T-helper 1 cell treated with Interleukin-12 subunit alpha and Interleukin-12 subunit beta and Interleukin-4 antibody, amounts not matched to agents 30 μg/mL and 1 μg/mL, for 36 hours (primary cell): ENCODE measurements around the gene SLC2A8.

Experiments used
- H3K27ac Mint-ChIP-seq: one replicate; pipeline ENCODE4 v1.8.0; 2021; ENCODE audit warnings: mild to moderate bottlenecking, mixed read lengths
- H3K27me3 Mint-ChIP-seq: one replicate; pipeline ENCODE4 v1.8.0; 2021; ENCODE audit warnings: low read depth, mixed read lengths
- H3K36me3 Mint-ChIP-seq: one replicate; pipeline ENCODE4 v1.8.0; 2021; ENCODE audit warnings: low read depth, mixed read lengths
- H3K4me1 Mint-ChIP-seq: one replicate; pipeline ENCODE4 v1.8.0; 2021; ENCODE audit warnings: low read depth, mixed read lengths
- H3K4me3 Mint-ChIP-seq: one replicate; pipeline ENCODE4 v1.8.0; 2021; ENCODE audit warnings: mild to moderate bottlenecking, moderate library complexity, mixed read lengths
- H3K9me3 Mint-ChIP-seq: one replicate; pipeline ENCODE4 v1.8.0; 2021; ENCODE audit warnings: mixed read lengths

The SLC2A8 gene

DNA sequence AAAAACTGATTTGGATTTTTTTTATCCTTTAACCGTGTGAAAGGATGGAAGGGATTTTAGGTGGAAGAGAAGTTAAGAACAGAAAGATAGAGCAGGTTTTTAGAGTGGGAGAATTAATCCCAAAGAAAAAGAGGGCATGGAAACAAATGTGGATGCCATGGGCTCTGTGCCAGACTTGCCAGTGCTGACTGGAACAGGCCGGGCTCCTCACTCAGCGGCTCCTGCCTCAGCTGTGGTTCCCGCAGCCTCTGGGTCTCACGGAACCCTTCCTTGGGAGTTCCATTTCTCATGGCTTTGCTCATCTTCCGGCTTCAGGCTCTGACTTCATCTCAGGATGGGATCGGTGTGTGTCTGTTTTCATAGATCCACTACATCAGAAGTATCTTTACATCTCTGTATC, 30.4 kb upstream of the SLC2A8 start:
- Mint-ChIP-seq H3K4me3 (no peak overlapping the region), H3K9me3 (no peaks in the 10 kb centered on the region), H3K27ac (no peak overlapping the region), H3K36me3 (no peaks in the 10 kb centered on the region), H3K4me1 (peaks cover 3% of the 10 kb centered on the region), H3K27me3 (peaks cover 49% of the 10 kb centered on the region)

DNA sequence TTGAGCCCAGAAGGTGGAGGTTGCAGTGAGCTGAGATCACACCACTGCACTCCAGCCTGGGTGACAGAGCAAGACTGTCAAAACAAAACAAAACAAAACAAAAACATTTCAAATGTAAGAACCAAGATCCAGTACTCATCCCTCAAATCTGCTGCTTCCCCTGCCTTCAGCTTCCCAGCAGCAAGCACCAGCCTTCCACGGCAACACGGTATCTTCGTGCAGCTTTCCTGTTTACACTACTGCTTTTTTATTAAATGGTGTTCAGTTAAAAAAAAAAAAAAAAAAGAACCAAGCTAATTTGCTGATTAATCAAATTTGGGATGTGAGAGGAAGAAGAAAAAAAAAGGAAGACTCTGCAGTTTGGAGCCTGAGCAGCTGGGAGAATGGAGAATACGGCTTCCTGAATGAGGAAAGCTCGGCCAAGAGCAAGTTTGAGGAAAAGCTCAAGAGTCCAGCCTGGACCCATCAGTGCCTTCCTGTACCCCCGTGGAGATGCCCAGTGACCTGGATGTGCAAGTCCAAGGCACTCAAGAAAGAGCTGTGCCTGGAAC, 28.0 kb upstream of the SLC2A8 start:
- peaks cover 66% of the 10 kb centered on the region for H3K27me3 Mint-ChIP-seq
- H3K9me3 Mint-ChIP-seq = no peaks in the 10 kb centered on the region
- no peak overlapping the region for H3K27ac Mint-ChIP-seq
- no peak overlapping the region for H3K4me3 Mint-ChIP-seq
- no peaks in the 10 kb centered on the region for H3K4me1 Mint-ChIP-seq
- H3K36me3 Mint-ChIP-seq = no peaks in the 10 kb centered on the region

DNA sequence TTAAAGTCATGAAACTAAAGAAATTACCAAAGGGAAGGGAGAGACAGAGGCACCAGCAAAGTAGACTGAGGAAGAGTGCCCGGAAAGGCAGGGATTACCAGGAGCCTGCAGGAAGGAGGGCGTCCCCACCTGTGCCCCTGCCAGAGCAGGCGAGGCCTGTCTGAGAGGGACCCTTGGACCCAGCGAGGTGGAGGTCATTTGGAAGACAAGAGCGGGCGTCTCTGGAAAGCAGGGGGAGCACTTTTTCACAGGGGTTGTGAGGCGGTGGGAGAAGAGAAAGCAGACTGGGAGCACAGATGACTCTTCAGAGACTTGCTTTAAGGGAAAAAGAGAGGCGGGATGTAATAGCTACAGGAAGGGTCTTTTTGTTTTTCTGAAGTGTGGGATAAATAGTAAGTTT, 27.5 kb upstream of the SLC2A8 start:
- no peaks in the 10 kb centered on the region for H3K36me3 Mint-ChIP-seq
- H3K4me1 Mint-ChIP-seq = no peaks in the 10 kb centered on the region
- H3K4me3 Mint-ChIP-seq = no peak overlapping the region
- H3K27me3 Mint-ChIP-seq = peaks cover 64% of the 10 kb centered on the region
- H3K9me3 Mint-ChIP-seq = no peaks in the 10 kb centered on the region
- H3K27ac Mint-ChIP-seq = no peak overlapping the region

DNA sequence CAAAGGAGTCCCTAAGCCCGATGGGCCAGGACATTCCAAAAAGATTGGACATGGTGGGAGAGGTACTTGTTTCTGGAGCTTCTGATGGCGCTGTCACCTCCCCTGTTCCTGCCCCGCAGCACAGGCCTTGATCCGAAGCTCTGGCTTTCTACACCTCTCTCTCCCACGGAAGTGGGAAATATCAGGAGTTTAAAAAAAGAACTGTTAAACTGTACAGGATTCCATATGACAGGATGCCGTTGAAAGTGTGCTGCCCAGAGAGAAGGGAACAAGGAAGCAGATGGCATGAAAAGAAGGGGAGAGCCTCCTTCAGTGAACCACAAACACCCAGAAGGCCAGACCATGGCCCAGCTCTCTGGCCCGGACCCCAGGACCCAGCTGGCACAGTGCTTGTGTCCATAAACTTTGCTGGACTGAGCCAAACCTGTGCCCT, 26.8 kb upstream of the SLC2A8 start:
- no peaks in the 10 kb centered on the region for H3K9me3 Mint-ChIP-seq
- H3K27ac Mint-ChIP-seq = no peak overlapping the region
- no peak overlapping the region for H3K4me3 Mint-ChIP-seq
- H3K4me1 Mint-ChIP-seq = no peaks in the 10 kb centered on the region
- H3K27me3 Mint-ChIP-seq = peaks cover 64% of the 10 kb centered on the region
- no peaks in the 10 kb centered on the region for H3K36me3 Mint-ChIP-seq

DNA sequence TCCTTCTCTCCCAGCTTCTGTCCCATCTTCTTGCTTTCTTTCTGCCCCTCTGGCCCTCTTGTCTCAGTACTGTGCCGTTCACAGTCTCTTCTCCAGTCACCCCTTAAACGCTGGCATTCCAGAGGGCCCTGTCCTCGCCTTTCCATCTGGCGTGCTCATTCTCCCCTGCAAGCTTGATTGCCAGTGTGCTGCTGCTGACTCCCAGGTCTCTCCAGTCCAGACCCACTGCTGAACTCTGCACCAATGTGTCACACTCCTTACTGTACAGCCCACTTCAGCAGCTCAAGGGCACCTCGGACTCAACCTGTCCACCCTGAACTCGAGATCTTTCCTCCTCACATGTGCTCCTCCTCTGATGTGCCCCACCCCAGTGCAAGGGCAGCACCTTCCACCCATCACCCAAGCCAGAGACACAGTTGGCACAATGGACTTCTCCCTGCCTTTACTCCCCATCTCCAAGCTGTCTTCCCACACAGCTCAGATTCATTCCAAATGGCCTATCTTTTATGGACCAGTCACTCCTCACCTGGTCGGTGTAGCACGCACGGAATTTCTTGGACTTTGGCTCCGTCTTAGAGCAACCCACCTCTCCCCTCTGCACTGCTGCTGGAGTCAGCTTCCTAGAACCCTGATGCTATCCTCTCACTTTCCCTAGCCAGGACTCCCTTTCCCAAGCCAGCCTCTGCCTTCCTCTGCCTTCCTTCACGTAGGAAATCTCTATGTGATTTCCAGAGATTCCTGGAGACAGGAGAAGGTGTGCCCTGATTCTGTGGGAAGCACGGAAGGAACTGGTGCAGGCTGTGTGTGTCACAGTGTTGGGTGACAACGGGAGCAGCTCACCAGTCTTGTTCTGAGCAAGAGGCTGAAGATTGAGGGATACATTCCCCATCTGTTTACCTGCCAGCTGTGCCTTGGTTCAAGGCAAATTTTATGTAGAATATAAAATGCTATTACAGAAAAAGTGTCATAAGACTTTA, 26.0 kb upstream of the SLC2A8 start:
- no peaks in the 10 kb centered on the region for H3K9me3 Mint-ChIP-seq

DNA sequence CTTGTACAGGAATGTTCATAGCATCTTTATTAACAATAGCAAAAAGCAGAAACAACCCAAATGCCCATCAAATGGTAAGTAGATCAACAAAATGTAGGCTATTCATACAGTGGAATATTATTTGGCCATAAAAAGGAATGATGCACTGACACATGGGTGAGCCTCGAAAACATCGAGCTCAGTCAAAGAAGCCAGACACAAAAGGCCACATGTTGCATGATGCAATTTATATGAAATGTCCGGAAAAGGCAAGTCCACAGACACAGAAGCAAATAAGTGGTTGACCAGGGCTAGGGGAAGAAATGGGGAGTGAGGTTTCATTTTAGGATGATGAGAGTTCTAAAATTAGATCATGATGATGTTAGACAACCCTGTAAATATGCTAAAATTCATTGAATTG, 16.5 kb upstream of the SLC2A8 start:
- H3K4me3 Mint-ChIP-seq = no peak overlapping the region
- H3K27me3 Mint-ChIP-seq = peaks cover 60% of the 10 kb centered on the region
- no peak overlapping the region for H3K27ac Mint-ChIP-seq
- no peaks in the 10 kb centered on the region for H3K4me1 Mint-ChIP-seq
- peaks cover 14% of the 10 kb centered on the region for H3K9me3 Mint-ChIP-seq
- peaks cover 3% of the 10 kb centered on the region for H3K36me3 Mint-ChIP-seq

More for the DNA sequence above, 26.0 kb upstream of the SLC2A8 start:
- H3K4me1 Mint-ChIP-seq = no peaks in the 10 kb centered on the region
- H3K36me3 Mint-ChIP-seq = no peaks in the 10 kb centered on the region
- no peak overlapping the region for H3K4me3 Mint-ChIP-seq
- peaks cover 64% of the 10 kb centered on the region for H3K27me3 Mint-ChIP-seq
- no peak overlapping the region for H3K27ac Mint-ChIP-seq

DNA sequence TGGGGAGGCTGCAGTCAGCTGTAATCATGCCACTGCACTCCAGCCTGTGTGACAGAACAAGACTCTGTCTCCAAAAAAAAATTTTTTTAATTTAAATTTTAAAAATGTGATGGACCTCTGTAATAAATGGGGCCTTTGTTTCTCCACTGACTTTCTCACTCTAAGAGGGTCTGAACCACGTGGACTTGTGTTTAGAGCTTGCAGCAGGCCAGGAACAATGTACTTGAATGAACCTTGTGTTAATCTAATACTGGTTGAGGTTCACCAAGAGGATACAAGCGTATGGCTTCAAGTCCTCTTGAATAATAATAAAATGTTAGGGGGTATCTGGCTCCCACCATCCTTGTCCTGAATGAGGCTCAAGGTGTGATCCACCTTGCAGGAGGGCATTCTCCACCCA, 14.4 kb upstream of the SLC2A8 start:
- no peak overlapping the region for H3K27ac Mint-ChIP-seq
- H3K4me3 Mint-ChIP-seq = no peak overlapping the region
- no peaks in the 10 kb centered on the region for H3K4me1 Mint-ChIP-seq
- peaks cover 14% of the 10 kb centered on the region for H3K9me3 Mint-ChIP-seq
- H3K36me3 Mint-ChIP-seq = peaks cover 4% of the 10 kb centered on the region
- peaks cover 68% of the 10 kb centered on the region for H3K27me3 Mint-ChIP-seq

DNA sequence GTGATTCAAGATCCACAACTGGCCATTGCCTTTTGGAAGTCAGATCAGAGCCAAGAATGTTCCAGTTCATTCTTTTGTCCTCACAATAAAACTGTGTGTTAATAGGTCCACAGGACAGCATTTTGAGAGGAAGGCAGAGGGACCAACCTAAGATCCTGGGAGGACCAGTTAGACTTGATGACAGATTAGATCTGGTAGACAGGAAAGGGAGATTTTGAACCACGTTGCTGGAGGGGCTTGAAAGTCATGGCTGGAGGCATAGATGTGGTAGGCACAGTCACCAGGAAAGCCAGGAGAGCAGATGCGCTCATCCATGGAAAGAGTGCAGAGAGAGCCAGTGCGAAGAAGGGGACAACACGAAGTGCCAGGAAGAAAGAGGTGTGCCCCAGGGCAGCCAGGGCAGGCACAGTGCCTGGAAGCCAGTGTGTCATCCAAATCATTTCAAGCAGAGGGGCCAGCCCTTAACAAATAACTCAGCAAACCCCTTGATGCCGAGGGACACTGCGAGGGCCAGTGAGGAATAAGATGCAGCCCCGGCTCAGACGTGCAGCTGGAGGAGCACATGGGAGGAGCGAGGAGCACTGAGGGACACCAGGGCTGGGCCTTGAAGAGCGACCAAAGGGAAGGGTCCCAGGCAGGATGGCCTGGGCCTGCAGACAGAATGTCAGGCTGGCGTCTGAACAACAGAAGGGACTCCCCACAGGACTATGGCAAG, 12.8 kb upstream of the SLC2A8 start:
- Mint-ChIP-seq H3K4me1 (peaks cover 13% of the 10 kb centered on the region), H3K9me3 (peaks cover 13% of the 10 kb centered on the region), H3K27ac (no peak overlapping the region), H3K4me3 (no peak overlapping the region), H3K27me3 (peaks cover 77% of the 10 kb centered on the region), H3K36me3 (peaks cover 4% of the 10 kb centered on the region)

DNA sequence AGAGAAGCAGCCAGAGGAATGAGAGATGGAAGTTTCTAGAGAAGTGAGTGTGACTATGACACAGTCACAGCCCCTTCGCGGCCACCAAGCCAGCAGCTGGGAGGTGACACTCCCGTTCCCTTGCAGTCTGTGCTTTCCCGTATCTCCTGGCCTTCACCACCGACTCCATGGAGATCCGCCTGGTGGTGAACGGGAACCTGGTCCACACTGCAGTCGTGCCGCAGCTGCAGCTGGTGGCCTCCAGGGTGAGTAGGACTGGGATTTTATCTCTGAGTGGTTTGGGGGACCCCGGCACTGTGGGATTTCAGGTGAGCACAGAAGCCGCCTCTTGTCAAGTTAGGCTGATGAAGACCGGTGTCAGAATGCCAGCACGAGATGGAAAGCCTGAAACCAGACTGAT, 12.1 kb upstream of the SLC2A8 start:
- H3K36me3 Mint-ChIP-seq = peaks cover 4% of the 10 kb centered on the region
- no peak overlapping the region for H3K27ac Mint-ChIP-seq
- peaks cover 74% of the 10 kb centered on the region for H3K27me3 Mint-ChIP-seq
- peaks cover 17% of the 10 kb centered on the region for H3K4me1 Mint-ChIP-seq
- no peak overlapping the region for H3K4me3 Mint-ChIP-seq
- H3K9me3 Mint-ChIP-seq = peaks cover 8% of the 10 kb centered on the region

DNA sequence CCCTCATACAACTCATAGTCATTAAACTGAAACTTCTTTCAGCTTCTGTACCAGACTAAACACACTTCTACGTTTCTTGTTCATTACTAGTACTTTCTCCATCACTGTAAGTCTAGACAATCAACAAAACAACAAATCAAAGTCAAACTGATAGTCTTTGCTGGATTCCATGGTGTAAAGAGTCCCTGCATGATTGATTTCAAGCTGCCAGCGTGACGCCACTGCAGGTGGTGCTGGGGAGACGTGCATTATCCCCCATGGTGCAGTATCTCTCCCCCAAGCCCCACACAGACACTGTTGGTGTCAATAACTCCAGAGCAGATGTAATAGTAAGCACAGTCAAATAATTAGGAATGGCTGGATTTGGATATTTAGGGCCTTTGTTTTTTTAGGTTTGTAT, 10.7 kb upstream of the SLC2A8 start:
- no peak overlapping the region for H3K27ac Mint-ChIP-seq
- peaks cover 1% of the 10 kb centered on the region for H3K36me3 Mint-ChIP-seq
- no peak overlapping the region for H3K4me3 Mint-ChIP-seq
- H3K4me1 Mint-ChIP-seq = peaks cover 22% of the 10 kb centered on the region
- peaks cover 73% of the 10 kb centered on the region for H3K27me3 Mint-ChIP-seq
- no peaks in the 10 kb centered on the region for H3K9me3 Mint-ChIP-seq

DNA sequence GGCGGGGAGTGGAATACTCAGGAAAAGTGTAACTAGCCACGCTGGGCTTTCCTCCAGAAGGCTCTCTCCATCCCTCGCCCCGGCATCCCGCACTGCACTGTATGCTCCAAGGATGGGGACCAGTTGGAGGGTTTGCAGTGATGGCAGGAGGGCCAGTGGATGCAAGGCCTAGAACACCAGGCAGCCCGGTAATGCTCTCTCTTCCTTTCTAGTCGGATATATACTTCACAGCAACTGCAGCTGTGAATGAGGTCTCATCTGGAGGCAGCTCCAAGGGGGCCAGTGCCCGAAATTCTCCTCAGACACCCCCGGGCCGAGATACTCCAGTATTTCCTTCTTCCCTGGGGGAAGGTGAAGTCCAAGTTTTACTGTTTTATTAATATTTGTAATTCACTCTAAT, 10.0 kb upstream of the SLC2A8 start:
- H3K27ac Mint-ChIP-seq = no peak overlapping the region
- H3K27me3 Mint-ChIP-seq = peaks cover 72% of the 10 kb centered on the region
- no peaks in the 10 kb centered on the region for H3K9me3 Mint-ChIP-seq
- peaks cover 1% of the 10 kb centered on the region for H3K36me3 Mint-ChIP-seq
- H3K4me1 Mint-ChIP-seq = peaks cover 22% of the 10 kb centered on the region
- H3K4me3 Mint-ChIP-seq = no peak overlapping the region

DNA sequence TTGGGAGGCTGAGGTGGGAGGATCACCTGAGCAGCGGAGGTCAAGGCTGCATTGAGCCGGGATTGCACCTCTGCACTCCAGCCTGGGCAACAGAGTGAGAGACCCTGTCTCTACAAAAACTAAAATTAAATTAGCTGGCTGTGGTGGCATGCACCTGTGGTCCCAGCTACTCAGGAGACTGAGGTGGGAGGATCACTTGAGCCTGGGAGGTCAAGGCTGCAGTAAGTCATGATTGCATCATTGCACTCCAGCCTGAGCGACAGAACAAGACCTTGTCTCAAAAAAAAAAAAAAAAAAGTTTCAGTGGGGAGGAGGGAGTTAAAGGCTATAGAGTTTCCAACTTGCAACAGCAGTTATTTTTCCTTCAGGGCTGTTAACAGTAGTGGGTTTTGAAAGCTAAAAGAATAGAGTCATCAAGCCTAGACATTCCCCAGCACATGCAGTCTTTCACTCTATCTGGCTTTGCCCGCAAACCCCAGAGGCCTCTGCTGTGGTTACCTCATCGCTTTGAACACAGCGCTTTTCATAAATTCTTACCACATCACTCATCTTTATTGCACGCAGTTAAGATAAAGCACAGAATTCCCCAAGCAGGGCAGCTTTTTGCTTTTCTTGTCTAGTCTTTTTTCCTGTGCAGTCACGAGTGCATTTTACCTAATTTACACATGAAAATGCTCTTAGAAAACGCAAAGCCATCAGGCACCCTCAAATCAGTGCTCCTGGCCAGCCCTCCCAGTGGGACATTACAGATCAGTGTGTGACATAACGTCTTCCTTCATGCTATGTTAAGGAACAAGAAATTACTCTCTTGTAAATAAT, 8.7 kb upstream of the SLC2A8 start:
- Mint-ChIP-seq H3K4me3 (peak overlapping the region; percentile 38), H3K36me3 (peaks cover 1% of the 10 kb centered on the region), H3K9me3 (no peaks in the 10 kb centered on the region), H3K27me3 (peaks cover 77% of the 10 kb centered on the region), H3K27ac (peak overlapping the region; percentile 76), H3K4me1 (peaks cover 22% of the 10 kb centered on the region)

DNA sequence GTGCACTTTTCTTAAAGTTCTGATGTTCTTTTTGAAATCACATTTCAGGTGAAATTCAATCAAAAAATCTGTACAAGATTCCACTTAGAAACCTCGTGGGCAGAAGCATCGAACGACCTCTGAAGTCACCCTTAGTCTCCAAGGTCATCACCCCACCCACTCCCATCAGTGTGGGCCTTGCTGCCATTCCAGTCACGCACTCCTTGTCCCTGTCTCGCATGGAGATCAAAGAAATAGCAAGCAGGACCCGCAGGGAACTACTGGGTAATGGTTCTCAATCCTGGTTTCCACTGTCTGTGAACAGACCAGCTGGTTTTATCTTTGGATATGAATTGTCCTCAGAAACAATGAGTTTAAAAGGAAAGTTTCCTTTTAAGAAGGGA, 8.1 kb upstream of the SLC2A8 start:
- H3K27me3 Mint-ChIP-seq = peaks cover 78% of the 10 kb centered on the region

More for the DNA sequence above, 8.1 kb upstream of the SLC2A8 start:
- no peaks in the 10 kb centered on the region for H3K9me3 Mint-ChIP-seq
- H3K27ac Mint-ChIP-seq = peak overlapping the region; percentile 76
- H3K4me3 Mint-ChIP-seq = peak overlapping the region; percentile 38
- peaks cover 1% of the 10 kb centered on the region for H3K36me3 Mint-ChIP-seq
- peaks cover 22% of the 10 kb centered on the region for H3K4me1 Mint-ChIP-seq
